Kidney (tissue), 14 donors: ENCODE measurements around the gene EFNA3. TPM values are rescaled to one million over a fixed set of nuclear protein-coding genes. Genes with fewer than 3 reads are reported as not detected.

Experiments used
- DNase-seq, 5 donors: peaks; one replicate each; pipeline ENCODE4 v3.0.0-alpha.2; 2013 to 2020
- FAIRE-seq: peaks from 2 replicates; lab custom pipeline; 2012; peaks lifted over from hg19 to GRCh38; lab: Jason Lieb, UNC
- H3K27ac ChIP-seq, 2 donors: one replicate each; pipeline ENCODE4 v1.7.0; 2013; ENCODE audit warnings: low read depth in 2 of 2, low read length in 2 of 2, inconsistent platforms in 1 of 2
- H3K27me3 ChIP-seq: one replicate; pipeline ENCODE4 v1.7.1; 2013; ENCODE audit warnings: low read length, inconsistent platforms; ENCODE audit not compliant: control insufficient read depth, insufficient read depth
- H3K36me3 ChIP-seq, 3 donors: one replicate each; pipeline versions ENCODE4 v1.7.0 to v1.7.1; 2013; ENCODE audit warnings: low read length in 3 of 3, control low read depth in 1 of 3, inconsistent platforms in 1 of 3; ENCODE audit not compliant: insufficient read depth in 3 of 3, control insufficient read depth in 2 of 3
- H3K4me1 ChIP-seq, 3 donors: one replicate each; pipeline versions ENCODE4 v1.7.0 to v1.7.1; 2013; ENCODE audit warnings: low read length in 3 of 3, inconsistent platforms in 1 of 3, low read depth in 1 of 3; ENCODE audit not compliant: control insufficient read depth in 2 of 3, insufficient read depth in 2 of 3
- H3K4me3 ChIP-seq, 3 donors: one replicate each; pipeline versions ENCODE4 v1.7.0 to v1.8.1; 2013; ENCODE audit warnings: low read length in 3 of 3, control low read depth in 1 of 3, inconsistent platforms in 1 of 3
- H3K9ac ChIP-seq, 3 donors: one replicate each; pipeline versions ENCODE4 v1.7.0 to v1.7.1; 2013; ENCODE audit warnings: low read length in 3 of 3, control low read depth in 1 of 3, inconsistent platforms in 1 of 3
- H3K9me3 ChIP-seq, 3 donors: one replicate each; pipeline versions ENCODE4 v1.7.0 to v1.7.1; 2013; ENCODE audit warnings: low read length in 3 of 3, control low read depth in 1 of 3, inconsistent platforms in 1 of 3; ENCODE audit not compliant: control insufficient read depth in 2 of 3, insufficient read depth in 1 of 3
- intact Hi-C: fragments of 100-400 bp; cut with DNase I; formaldehyde crosslinking; loops from one replicate; pipeline ENCODE4 v1.11.1; 2022
- polyA plus RNA-seq: library from polyadenylated mRNA; stranded (reverse); fragments of 350-450 nt; fragmentation: Illumina TruSeq; extraction: RNeasy Lipid Tissue Mini Kit (QIAGEN cat#74804); gene quantifications from one replicate; pipeline ENCODE4 v1.2.3, GENCODE V29; 2014; ENCODE audit warnings: low read depth, low replicate concordance; ENCODE audit not compliant: insufficient read depth
- total RNA-seq: library from RNA; stranded (reverse); fragmentation: NEBNext Ultra II Directional; extraction: Animal tissue kit (Norgen Biotek cat#: 25700); gene quantifications from one replicate; pipeline ENCODE4 v1.2.1, GENCODE V29; 2021
- TF ChIP-seq, protein P1 (sequence below): IDR thresholded peaks from 3 replicates; pipeline ENCODE4 v1.5.1; 2012; ENCODE audit warnings: mild to moderate bottlenecking, moderate library complexity, borderline replicate concordance; ENCODE audit not compliant: insufficient read depth; ENCODE audit errors: extremely low read depth
- donor health status: control.
- donor health status: control.
- donor health status: control.
- donor health status: control.
- donor health status: control.
- donor health status: DM: yes; HTN: yes; CAD: no.
- donor health status: Normal renal cell carcinoma (clear cell type).

Gene EFNA3
- total and polyA plus RNA-seq, 2 donors from 2014 or later: 1.2 to 1.7 TPM

GRCh38 chr1:155030899-155031298 lies 47.7 kb upstream of the EFNA3 start:
- FAIRE-seq: no peak
- TF ChIP-seq, protein P1, sequence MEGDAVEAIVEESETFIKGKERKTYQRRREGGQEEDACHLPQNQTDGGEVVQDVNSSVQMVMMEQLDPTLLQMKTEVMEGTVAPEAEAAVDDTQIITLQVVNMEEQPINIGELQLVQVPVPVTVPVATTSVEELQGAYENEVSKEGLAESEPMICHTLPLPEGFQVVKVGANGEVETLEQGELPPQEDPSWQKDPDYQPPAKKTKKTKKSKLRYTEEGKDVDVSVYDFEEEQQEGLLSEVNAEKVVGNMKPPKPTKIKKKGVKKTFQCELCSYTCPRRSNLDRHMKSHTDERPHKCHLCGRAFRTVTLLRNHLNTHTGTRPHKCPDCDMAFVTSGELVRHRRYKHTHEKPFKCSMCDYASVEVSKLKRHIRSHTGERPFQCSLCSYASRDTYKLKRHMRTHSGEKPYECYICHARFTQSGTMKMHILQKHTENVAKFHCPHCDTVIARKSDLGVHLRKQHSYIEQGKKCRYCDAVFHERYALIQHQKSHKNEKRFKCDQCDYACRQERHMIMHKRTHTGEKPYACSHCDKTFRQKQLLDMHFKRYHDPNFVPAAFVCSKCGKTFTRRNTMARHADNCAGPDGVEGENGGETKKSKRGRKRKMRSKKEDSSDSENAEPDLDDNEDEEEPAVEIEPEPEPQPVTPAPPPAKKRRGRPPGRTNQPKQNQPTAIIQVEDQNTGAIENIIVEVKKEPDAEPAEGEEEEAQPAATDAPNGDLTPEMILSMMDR: no peak

DNA sequence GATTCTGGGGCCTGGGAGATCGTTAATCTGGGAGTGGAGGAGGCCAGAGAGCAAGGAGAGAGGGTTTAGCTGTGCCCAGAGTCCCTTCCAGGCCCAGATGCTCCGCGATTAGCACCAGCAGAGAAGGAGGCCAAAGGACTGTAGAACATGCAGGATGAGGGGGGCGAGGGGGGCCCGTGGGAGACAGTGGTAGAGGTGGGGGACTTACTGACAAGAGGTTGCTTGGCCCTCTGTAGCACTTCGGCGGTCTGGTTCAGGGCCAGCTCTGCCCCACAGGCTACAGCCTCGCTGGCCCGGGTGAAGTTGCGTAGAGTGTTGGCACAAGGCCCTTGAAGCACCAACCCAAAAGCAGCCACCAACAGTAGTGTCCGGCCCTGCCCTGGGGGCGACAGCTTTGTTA lies 45.8 kb upstream of the EFNA3 start:
- Histone ChIP-seq H3K9me3 (no peaks in the 10 kb centered on the region), H3K27me3 (no peaks in the 10 kb centered on the region), H3K9ac (no peak overlapping the region), H3K27ac (no peak overlapping the region), H3K36me3 (no peaks in the 10 kb centered on the region), H3K4me3 (no peak overlapping the region), H3K4me1 (no peaks in the 10 kb centered on the region)
- peak in 1 of 5 donors; percentile 54 for DNase-seq
- intact Hi-C loops: no loop called here
- no peak for FAIRE-seq
- TF ChIP-seq, protein P1: no peak

More at GRCh38 chr1:155030899-155031298, 47.7 kb upstream of the EFNA3 start:
- peak in 1 of 5 donors; percentile 63 for DNase-seq
- H3K9me3 ChIP-seq: no peaks in the 10 kb centered on the region
- intact Hi-C loops: no loop called here
- H3K36me3 ChIP-seq: no peaks in the 10 kb centered on the region
- H3K27me3 ChIP-seq: no peaks in the 10 kb centered on the region
- no peak overlapping the region for H3K9ac ChIP-seq
- no peak overlapping the region for H3K27ac ChIP-seq
- no peaks in the 10 kb centered on the region for H3K4me1 ChIP-seq
- H3K4me3 ChIP-seq: no peak overlapping the region

DNA sequence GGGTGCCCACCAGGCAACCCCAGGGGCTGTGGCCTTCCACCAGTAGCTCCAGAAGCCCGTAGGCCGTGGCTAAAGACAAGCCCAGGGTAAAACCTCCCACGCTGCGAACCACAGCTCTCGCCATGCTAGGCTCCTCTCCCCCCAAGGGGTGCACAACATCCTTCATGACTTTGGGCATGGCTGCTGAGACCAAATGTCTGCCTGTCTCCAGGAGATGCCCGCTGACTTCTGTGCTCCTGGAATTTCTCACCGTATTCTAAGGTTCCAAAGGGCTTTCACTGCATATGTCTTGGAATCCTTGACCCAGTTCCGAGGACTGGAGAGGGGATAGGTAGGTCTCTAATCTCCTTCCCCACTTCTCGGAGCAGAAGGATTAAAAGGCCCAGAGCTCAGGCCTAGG lies 45.1 kb upstream of the EFNA3 start, which contains the start of the genes DCST1 and DCST2:
Gene DCST1, plus strand, starts transcription at position 301 of the 400 bp plus-strand sequence. CDS start 213 bp downstream, outside the sequence.
Gene DCST2, minus strand, starts transcription at position 258 of the 400 bp plus-strand sequence. Its CDS starts 80 bp downstream, at position 178.
- DNase-seq: peak in 1 of 5 donors; percentile 52
- intact Hi-C loops: no loop called here
- Histone ChIP-seq H3K36me3 (no peaks in the 10 kb centered on the region), H3K4me3 (no peak within 1 kb of the TSS), H3K9me3 (no peaks in the 10 kb centered on the region), H3K9ac (no peak within 1 kb of the TSS), H3K4me1 (no peaks in the 10 kb centered on the region), H3K27ac (no peak within 1 kb of the TSS), H3K27me3 (no peaks in the 10 kb centered on the region)
- TF ChIP-seq, protein P1: no peak
- FAIRE-seq: no peak
